Measurements from ENCODE around the gene TYK2.

Gene TYK2

GRCh38 chr19:10309423-10309822, 70.9 kb downstream of the TYK2 start, which contains the start of gene ZGLP1:
Gene ZGLP1 (minus strand): TSS chr19:10309815.
- no peak for DNase-seq (ENCODE audit: low spot score)

DNA sequence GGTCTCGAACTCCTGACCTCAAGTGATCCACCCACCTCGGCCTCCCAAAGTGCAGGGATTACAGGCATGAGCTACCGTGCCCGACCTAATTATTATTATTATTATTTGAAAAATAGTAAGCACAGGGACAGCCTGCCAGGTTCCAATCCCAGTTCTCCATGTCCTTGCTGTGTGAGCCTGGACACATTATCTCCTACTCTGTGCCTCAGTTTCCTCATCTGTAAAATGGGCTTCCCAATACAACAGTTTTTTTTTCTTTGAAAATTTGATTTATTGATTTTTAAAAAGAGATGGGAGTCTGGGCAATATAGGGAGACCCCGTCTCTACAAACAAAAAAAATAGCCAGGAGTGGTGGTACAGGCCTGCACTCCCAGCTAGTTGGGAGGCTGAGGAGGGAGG, 74.0 kb downstream of the TYK2 start:
- no peak for DNase-seq (ENCODE audit: low spot score)

DNA sequence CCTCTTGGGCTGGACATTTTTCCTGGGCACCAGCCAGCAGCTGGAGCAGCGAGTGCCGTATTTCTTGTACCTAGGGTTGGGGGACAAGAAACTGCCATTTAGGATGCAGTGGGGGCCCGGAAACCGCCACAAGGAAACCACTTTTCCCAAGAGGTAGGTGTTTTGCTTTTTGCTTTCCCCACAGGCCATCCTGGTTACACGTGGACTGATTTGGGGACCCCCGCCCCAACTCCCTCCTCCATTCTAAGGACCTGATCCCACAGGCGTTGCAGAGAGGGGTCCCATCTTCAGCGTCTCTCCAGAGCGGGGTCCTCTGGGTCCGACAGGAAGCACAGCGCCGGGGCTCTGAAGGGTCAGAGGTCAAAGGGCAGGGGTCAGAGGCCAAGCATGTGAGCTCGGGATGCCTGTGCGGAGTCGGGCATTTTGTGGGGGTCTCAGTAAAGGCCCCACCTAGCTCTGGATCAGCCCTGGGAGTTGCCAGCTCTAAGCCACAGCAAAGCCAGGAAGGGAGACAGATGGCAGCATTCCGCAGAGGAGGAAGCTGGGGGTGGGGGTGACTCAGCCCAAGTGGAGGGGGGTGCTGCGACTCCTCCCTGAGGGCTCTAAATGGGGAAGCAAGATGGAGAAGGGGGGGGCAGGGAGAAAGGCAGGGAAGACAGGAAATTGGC, 75.1 kb downstream of the TYK2 start:
- no peak for DNase-seq (ENCODE audit: low spot score)
